H1 (cell line): ENCODE measurements around the gene NDUFB10. TPM values are rescaled to one million over a fixed set of nuclear protein-coding genes. Genes with fewer than 3 reads are reported as not detected.

Experiments
- CTCF ChIA-PET: fragments of 300-600 bp; sonication (Branson Sonifier 250); formaldehyde crosslinking; loops from one replicate; lab custom pipeline; 2021; ENCODE audit not compliant: partially characterized antibody; lab: Charles Lee
- POLR2A ChIA-PET: fragments of 300-600 bp; sonication (Branson Sonifier 250); formaldehyde crosslinking; loops from one replicate; lab custom pipeline; 2021; ENCODE audit warnings: inconsistent platforms; ENCODE audit not compliant: partially characterized antibody; lab: Charles Lee
- DNase-seq, 2 experiments: peaks; one replicate each; pipeline versions ENCODE4 v3.0.0 to v3.0.0-alpha.2; 2010 to 2022; ENCODE audit warnings: low spot score in 2 of 2, low read depth in 1 of 2, mixed read lengths in 1 of 2
- FAIRE-seq: peaks from 2 replicates; lab custom pipeline; 2011; peaks lifted over from hg19 to GRCh38; lab: Jason Lieb, UNC
- H2AFZ ChIP-seq: 2 replicates; pipeline ENCODE4 v1.8.1; 2012; ENCODE audit warnings: low read length, inconsistent platforms
- H2AK5ac ChIP-seq: 2 replicates; pipeline ENCODE4 v1.6.1; 2013; ENCODE audit warnings: low read depth, low read length
- H2BK120ac ChIP-seq: replicated peaks from 2 replicates; pipeline ENCODE3; 2013; ENCODE audit warnings: low read depth, low read length, inconsistent platforms
- H2BK12ac ChIP-seq: 2 replicates; pipeline ENCODE4 v1.6.1; 2013; ENCODE audit warnings: low read depth, low read length
- H2BK15ac ChIP-seq: 2 replicates; pipeline ENCODE4 v1.6.1; 2013; ENCODE audit warnings: low read length
- H2BK20ac ChIP-seq: 2 replicates; pipeline ENCODE4 v1.6.1; 2013; ENCODE audit warnings: low read length
- H2BK5ac ChIP-seq: 2 replicates; pipeline ENCODE4 v1.6.1; 2013; ENCODE audit warnings: low read depth, low read length
- H3K14ac ChIP-seq: 2 replicates; pipeline ENCODE4 v1.6.1; 2013; ENCODE audit warnings: inconsistent platforms; ENCODE audit not compliant: insufficient read length
- H3K18ac ChIP-seq: 2 replicates; pipeline ENCODE4 v1.6.1; 2013; ENCODE audit warnings: low read length; ENCODE audit errors: extremely low read depth
- H3K23ac ChIP-seq: 2 replicates; pipeline ENCODE4 v1.6.1; 2013; ENCODE audit warnings: inconsistent platforms; ENCODE audit not compliant: insufficient read length
- H3K23me2 ChIP-seq: 2 replicates; pipeline ENCODE4 v1.6.1; 2013; ENCODE audit warnings: low read depth, low read length
- H3K27ac ChIP-seq: 2 replicates; pipeline ENCODE4 v1.6.1; 2011; ENCODE audit warnings: low read depth, low read length, inconsistent platforms
- H3K27me3 ChIP-seq, 4 experiments: replicated peaks in 1 of 4; 1 replicate in 1 of 4; 2 replicates in 3 of 4; pipeline versions ENCODE4 v1.6.1 to v1.8.1; 2011 to 2013; ENCODE audit warnings: low read length in 3 of 4, mild to moderate bottlenecking in 3 of 4, inconsistent platforms in 2 of 4, mixed read lengths in 2 of 4, moderate library complexity in 1 of 4; ENCODE audit not compliant: control insufficient read depth in 3 of 4, insufficient read depth in 3 of 4; ENCODE audit errors: extremely low read depth in 1 of 4
- H3K36me3 ChIP-seq, 4 experiments: 2 replicates each; pipeline versions ENCODE4 v1.6.1 to v1.8.1; 2011 to 2013; ENCODE audit warnings: mild to moderate bottlenecking in 4 of 4, low read length in 3 of 4, moderate library complexity in 2 of 4, control low read depth in 1 of 4, inconsistent platforms in 1 of 4; ENCODE audit not compliant: insufficient read depth in 4 of 4, control insufficient read depth in 2 of 4
- H3K4ac ChIP-seq: replicated peaks from 2 replicates; pipeline ENCODE3; 2013; ENCODE audit warnings: low read length, low read depth, mixed read lengths, inconsistent platforms; ENCODE audit not compliant: insufficient read length
- H3K4me1 ChIP-seq, 4 experiments: replicated peaks in 1 of 4; 1 replicate in 1 of 4; 2 replicates in 3 of 4; pipeline versions ENCODE4 v1.6.1 to v1.8.1; 2011 to 2013; ENCODE audit warnings: low read length in 3 of 4, inconsistent platforms in 2 of 4, mixed read lengths in 1 of 4; ENCODE audit not compliant: insufficient read depth in 4 of 4, control insufficient read depth in 3 of 4
- H3K4me2 ChIP-seq, 2 experiments: 2 replicates each; pipeline versions ENCODE4 v1.6.1 to v1.8.1; 2011 to 2013; ENCODE audit warnings: low read depth in 2 of 2, low read length in 2 of 2, control low read depth in 1 of 2, inconsistent platforms in 1 of 2, mild to moderate bottlenecking in 1 of 2; ENCODE audit not compliant: insufficient read depth in 1 of 2
- H3K4me3 ChIP-seq, 4 experiments: fragments of 200-600, 300-600 bp in 1 of 4; sonication (generic), shearing (Covaris generic), sonication (Bioruptor Twin) in 1 of 4; 2 replicates each; pipeline versions ENCODE4 v1.5.1 to v1.8.1; 2011 to 2016; ENCODE audit warnings: low read length in 4 of 4, low read depth in 3 of 4, control low read depth in 2 of 4, inconsistent platforms in 2 of 4, mild to moderate bottlenecking in 2 of 4, mixed read lengths in 1 of 4, moderate library complexity in 1 of 4; ENCODE audit not compliant: insufficient read depth in 2 of 4; ENCODE audit errors: extremely low read depth in 1 of 4
- H3K56ac ChIP-seq: replicated peaks from 2 replicates; pipeline ENCODE3; 2013; ENCODE audit warnings: low read depth, mild to moderate bottlenecking, mixed read lengths, low read length, inconsistent platforms; ENCODE audit not compliant: insufficient read length
- H3K79me1 ChIP-seq: 2 replicates; pipeline ENCODE4 v1.6.1; 2013; ENCODE audit warnings: low read depth, low read length, control low read depth
- H3K79me2 ChIP-seq, 2 experiments: 2 replicates each; pipeline versions ENCODE4 v1.6.1 to v1.8.1; 2012 to 2013; ENCODE audit warnings: low read length in 2 of 2, mild to moderate bottlenecking in 2 of 2, inconsistent platforms in 1 of 2; ENCODE audit not compliant: insufficient read depth in 2 of 2, control insufficient read depth in 1 of 2
- H3K9ac ChIP-seq, 4 experiments: replicated peaks in 1 of 4; 1 replicate in 1 of 4; 2 replicates in 3 of 4; pipeline versions ENCODE4 v1.6.1 to v1.8.1; 2011 to 2013; ENCODE audit warnings: low read depth in 3 of 4, low read length in 3 of 4, control low read depth in 2 of 4, mild to moderate bottlenecking in 2 of 4, moderate library complexity in 2 of 4, inconsistent platforms in 1 of 4; ENCODE audit errors: extremely low read depth in 1 of 4
- H3K9me3 ChIP-seq, 2 experiments: 2 replicates each; pipeline versions ENCODE4 v1.6.1 to v1.8.1; 2012 to 2013; ENCODE audit warnings: mild to moderate bottlenecking in 2 of 2, moderate library complexity in 2 of 2, control low read depth in 1 of 2, inconsistent platforms in 1 of 2, low read depth in 1 of 2, low read length in 1 of 2, mixed read lengths in 1 of 2; ENCODE audit not compliant: insufficient read depth in 2 of 2
- H4K20me1 ChIP-seq, 2 experiments: replicated peaks in 1 of 2; 2 replicates each; pipeline versions ENCODE3 to v1.8.1; 2011 to 2013; ENCODE audit warnings: inconsistent platforms in 2 of 2, low read length in 2 of 2, mild to moderate bottlenecking in 1 of 2; ENCODE audit not compliant: insufficient read depth in 2 of 2, control insufficient read depth in 1 of 2
- H4K5ac ChIP-seq: 2 replicates; pipeline ENCODE4 v1.6.1; 2013; ENCODE audit warnings: low read length, low read depth, mixed read lengths, inconsistent platforms; ENCODE audit not compliant: insufficient read length
- H4K8ac ChIP-seq: 2 replicates; pipeline ENCODE4 v1.8.0; 2013; ENCODE audit warnings: mild to moderate bottlenecking, moderate library complexity, low read length, inconsistent platforms; ENCODE audit not compliant: insufficient read depth; ENCODE audit errors: extremely low read depth
- H4K91ac ChIP-seq: replicated peaks from 2 replicates; pipeline ENCODE3; 2013; ENCODE audit warnings: low read length, mixed read lengths, inconsistent platforms; ENCODE audit not compliant: insufficient read length
- BACH1 ChIP-seq: IDR thresholded peaks from 2 replicates; pipeline ENCODE4 v1.6.1; 2012; ENCODE audit warnings: low read length, improper control_type of control experiment
- EP300 ChIP-seq, 2 experiments: IDR thresholded peaks; 1 replicate in 1 of 2; 2 replicates in 1 of 2; pipeline ENCODE4 v1.6.1; 2011 to 2012; ENCODE audit warnings: low read depth in 2 of 2, low read length in 2 of 2, mild to moderate bottlenecking in 2 of 2, borderline replicate concordance in 1 of 2, inconsistent platforms in 1 of 2, moderate library complexity in 1 of 2
- GTF2F1 ChIP-seq: IDR thresholded peaks from 2 replicates; pipeline ENCODE4 v1.6.1; 2012; ENCODE audit warnings: low read depth, low read length, improper control_type of control experiment, borderline replicate concordance
- JUND ChIP-seq: IDR thresholded peaks from 2 replicates; pipeline ENCODE4 v1.6.1; 2011; ENCODE audit warnings: mild to moderate bottlenecking, improper control_type of control experiment, low read length
- KDM1A ChIP-seq: fragments of 200-600, 300-600 bp; sonication (generic); IDR thresholded peaks from 2 replicates; pipeline ENCODE4 v1.7.1; 2016; ENCODE audit warnings: mild to moderate bottlenecking, low read length, borderline replicate concordance
- MAX ChIP-seq: IDR thresholded peaks from 2 replicates; pipeline ENCODE4 v1.6.1; 2012; ENCODE audit warnings: inconsistent platforms
- NANOG ChIP-seq: IDR thresholded peaks from 2 replicates; pipeline ENCODE4 v1.6.1; 2011; ENCODE audit warnings: low read length, low read depth, mild to moderate bottlenecking, inconsistent platforms; ENCODE audit not compliant: insufficient read depth, poor library complexity, severe bottlenecking
- NRF1 ChIP-seq: IDR thresholded peaks from 2 replicates; pipeline ENCODE4 v1.6.1; 2011; ENCODE audit warnings: mild to moderate bottlenecking, low read depth, low read length, improper control_type of control experiment
- TAF7 ChIP-seq: optimal IDR thresholded peaks from 2 replicates; pipeline ENCODE3; 2011; ENCODE audit warnings: low read depth, mild to moderate bottlenecking, inconsistent platforms, low read length, moderate library complexity, borderline replicate concordance
- TBP ChIP-seq: IDR thresholded peaks from 2 replicates; pipeline ENCODE4 v1.6.1; 2011; ENCODE audit warnings: low read depth, low read length, improper control_type of control experiment
- WGBS, 2 experiments: shearing (Covaris generic) in 1 of 2; methylation state at CpG; one replicate each; pipeline versions ENCODE4 v1.1.6 to v1.1.7; 2013 to 2015; ENCODE audit warnings: low lambda C conversion rate in 2 of 2, mixed read lengths in 2 of 2, inconsistent platforms in 1 of 2, low coverage in 1 of 2, missing lambda C conversion rate in 1 of 2; ENCODE audit not compliant: insufficient replicate concordance in 2 of 2, insufficient coverage in 1 of 2, insufficient read length in 1 of 2; ENCODE audit errors: extremely low coverage in 1 of 2, missing lambda C conversion rate in 1 of 2; 5-methylcytosine and 5-hydroxymethylcytosine counted together
- polyA plus RNA-seq, 7 experiments: library from polyadenylated mRNA; depleted of rRNA in 3 of 7; stranded (reverse) in 5 of 7; unstranded in 2 of 7; fragments of >200 nt in 5 of 7; fragments of 200-250 nt in 2 of 7; gene quantifications; 1 replicate in 5 of 7; 2 replicates in 1 of 7; 4 replicates in 1 of 7; pipeline versions ENCODE4 v1.2.1 to v1.2.3, GENCODE V29; 2011 to 2013; ENCODE audit warnings: missing spikeins in 2 of 7, mixed read lengths in 2 of 7
- total RNA-seq: library from RNA; stranded (reverse); fragmentation: NEBNext Ultra II Directional; extraction: Animal tissue kit (Norgen Biotek cat#: 25700); gene quantifications from 2 replicates; pipeline ENCODE4 v1.2.1, GENCODE V29; 2021

The NDUFB10 gene
- total and polyA plus RNA-seq, 2 of the 8 experiments (the other 6 are each of a cell fraction or from before 2014, with no cell fraction given), result 183 to 194 TPM

- DNase-seq (no peak), FAIRE-seq (no peak)
- 0 out of 2 replicates have a peak overlapping the region, but pooled peaks have one; percentile 21 for H4K8ac ChIP-seq
- no peak overlapping the region for H3K18ac ChIP-seq
- H2BK120ac ChIP-seq, result no peak overlapping the region
- peaks cover 0 to 11% (median 6%) of the 10 kb centered on the region in 4 experiments; a peak in 5 of 7 replicates for H3K4me1 ChIP-seq
- H3K9ac ChIP-seq, result peak overlapping the region in 3 of 4 experiments; percentile 7 to 51 (median 42); a peak in 4 of 7 replicates
- H3K27me3 ChIP-seq, result peaks cover 0 to 2% (median 0%) of the 10 kb centered on the region in 4 experiments; a peak in 1 of 7 replicates
- H3K4ac ChIP-seq, result no peak overlapping the region
- H3K36me3 ChIP-seq, result peaks cover 4 to 12% (median 8%) of the 10 kb centered on the region in 4 experiments; a peak in 5 of 8 replicates
- no peak overlapping the region for H4K5ac ChIP-seq
- 0 out of 2 replicates have a peak overlapping the region, but pooled peaks have one; percentile 29 for H2BK15ac ChIP-seq
- no peak overlapping the region for H3K23ac ChIP-seq
- peaks cover 0 to 4% of the 10 kb centered on the region in 2 experiments for H4K20me1 ChIP-seq
- no peak overlapping the region for H2BK5ac ChIP-seq
- no peak overlapping the region for H2AK5ac ChIP-seq
- peak overlapping the region; percentile 55 to 87 (median 66) for H3K4me3 ChIP-seq
- H2AFZ ChIP-seq, result no peak overlapping the region
- no peak overlapping the region for H2BK12ac ChIP-seq
- H2BK20ac ChIP-seq, result no peak overlapping the region
- POLR2A ChIA-PET, result interaction anchor here (0.9 to 11.7 kb wide), 7 partner anchors 8 to 36 kb away, joined by 3 to 336 read pairs (median 6); partner anchors contain the start of genes NDUFB10, RNF151, RPL3L and RPS2
- peak overlapping the region; percentile 71 to 89 for H3K4me2 ChIP-seq
- H3K79me2 ChIP-seq, result no peaks in the 10 kb centered on the region
- TF ChIP-seq JUND (no peak), GTF2F1 (no peak), NRF1 (no peak), MAX (no peak), KDM1A (no peak), BACH1 (no peak), NANOG (no peak), EP300 (IDR thresholded peaks at IDR 0.05; ENCODE audit: borderline replicate concordance in 1 of 2, low read depth in 2 of 2, low read length in 2 of 2) (no peak), TBP (no peak), TAF7 (no peak)
- no peaks in the 10 kb centered on the region for H3K9me3 ChIP-seq
- 53% methylated on average over 14 of the region's 17 CpGs; no CpG with 5 or more reads in 1 of the 2 experiments for WGBS, 2 experiments
- no peaks in the 10 kb centered on the region for H3K79me1 ChIP-seq
- H3K56ac ChIP-seq, result no peak overlapping the region
- H3K27ac ChIP-seq, result no peak overlapping the region
- H3K23me2 ChIP-seq, result peaks cover 6% of the 10 kb centered on the region; the same call in 1 of the 2 replicates
- CTCF ChIA-PET, result interaction anchor here (0.7 to 6.3 kb wide), 10 partner anchors 10 to 80 kb away, joined by 3 to 62 read pairs (median 8); partner anchors contain the start of genes MEIOB and RPL3L
- H4K91ac ChIP-seq, result no peak overlapping the region
- H3K14ac ChIP-seq, result no peak overlapping the region
These were observed 17.1 kb upstream of the NDUFB10 start for GRCh38 chr16:1942047-1942809.
